ENCODE results near the gene AEN.

DNA sequence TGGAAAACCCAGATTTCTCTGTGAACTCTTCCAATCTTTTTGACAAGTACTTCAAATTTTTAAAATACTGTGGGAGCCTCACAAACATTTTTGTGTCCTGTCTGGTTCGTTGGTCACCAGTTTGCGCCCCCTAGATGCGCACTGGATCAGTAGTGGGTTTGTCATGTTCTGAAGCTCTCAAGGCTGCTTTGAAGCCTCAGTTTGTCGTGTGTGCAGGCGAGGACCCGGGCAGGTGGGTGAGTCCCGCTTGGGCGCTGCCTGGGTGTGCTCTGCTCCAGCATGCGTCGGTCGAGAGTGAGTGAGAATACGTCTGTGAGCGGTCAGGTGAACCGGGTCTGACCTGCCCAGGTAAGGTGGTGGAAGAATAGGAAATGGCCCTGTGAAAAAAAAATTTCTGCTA, 17.3 kb upstream of the AEN start:
- TF ChIP-seq, protein P1, sequence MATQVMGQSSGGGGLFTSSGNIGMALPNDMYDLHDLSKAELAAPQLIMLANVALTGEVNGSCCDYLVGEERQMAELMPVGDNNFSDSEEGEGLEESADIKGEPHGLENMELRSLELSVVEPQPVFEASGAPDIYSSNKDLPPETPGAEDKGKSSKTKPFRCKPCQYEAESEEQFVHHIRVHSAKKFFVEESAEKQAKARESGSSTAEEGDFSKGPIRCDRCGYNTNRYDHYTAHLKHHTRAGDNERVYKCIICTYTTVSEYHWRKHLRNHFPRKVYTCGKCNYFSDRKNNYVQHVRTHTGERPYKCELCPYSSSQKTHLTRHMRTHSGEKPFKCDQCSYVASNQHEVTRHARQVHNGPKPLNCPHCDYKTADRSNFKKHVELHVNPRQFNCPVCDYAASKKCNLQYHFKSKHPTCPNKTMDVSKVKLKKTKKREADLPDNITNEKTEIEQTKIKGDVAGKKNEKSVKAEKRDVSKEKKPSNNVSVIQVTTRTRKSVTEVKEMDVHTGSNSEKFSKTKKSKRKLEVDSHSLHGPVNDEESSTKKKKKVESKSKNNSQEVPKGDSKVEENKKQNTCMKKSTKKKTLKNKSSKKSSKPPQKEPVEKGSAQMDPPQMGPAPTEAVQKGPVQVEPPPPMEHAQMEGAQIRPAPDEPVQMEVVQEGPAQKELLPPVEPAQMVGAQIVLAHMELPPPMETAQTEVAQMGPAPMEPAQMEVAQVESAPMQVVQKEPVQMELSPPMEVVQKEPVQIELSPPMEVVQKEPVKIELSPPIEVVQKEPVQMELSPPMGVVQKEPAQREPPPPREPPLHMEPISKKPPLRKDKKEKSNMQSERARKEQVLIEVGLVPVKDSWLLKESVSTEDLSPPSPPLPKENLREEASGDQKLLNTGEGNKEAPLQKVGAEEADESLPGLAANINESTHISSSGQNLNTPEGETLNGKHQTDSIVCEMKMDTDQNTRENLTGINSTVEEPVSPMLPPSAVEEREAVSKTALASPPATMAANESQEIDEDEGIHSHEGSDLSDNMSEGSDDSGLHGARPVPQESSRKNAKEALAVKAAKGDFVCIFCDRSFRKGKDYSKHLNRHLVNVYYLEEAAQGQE (IDR thresholded peaks at IDR 0.05; ENCODE audit: insufficient read depth in 1 of 2, low read depth in 2 of 2, low read length in 2 of 2) = no peak
- TF ChIP-seq SIN3A (IDR thresholded peaks at IDR 0.05; ENCODE audit: borderline replicate concordance, insufficient read depth, low read length) (no peak), POLR2AphosphoS5 (IDR thresholded peaks at IDR 0.05; ENCODE audit: low read depth, low read length) (no peak)

All from PFSK-1 (cell line).